ENCODE results near the gene ITGA6.

DNA sequence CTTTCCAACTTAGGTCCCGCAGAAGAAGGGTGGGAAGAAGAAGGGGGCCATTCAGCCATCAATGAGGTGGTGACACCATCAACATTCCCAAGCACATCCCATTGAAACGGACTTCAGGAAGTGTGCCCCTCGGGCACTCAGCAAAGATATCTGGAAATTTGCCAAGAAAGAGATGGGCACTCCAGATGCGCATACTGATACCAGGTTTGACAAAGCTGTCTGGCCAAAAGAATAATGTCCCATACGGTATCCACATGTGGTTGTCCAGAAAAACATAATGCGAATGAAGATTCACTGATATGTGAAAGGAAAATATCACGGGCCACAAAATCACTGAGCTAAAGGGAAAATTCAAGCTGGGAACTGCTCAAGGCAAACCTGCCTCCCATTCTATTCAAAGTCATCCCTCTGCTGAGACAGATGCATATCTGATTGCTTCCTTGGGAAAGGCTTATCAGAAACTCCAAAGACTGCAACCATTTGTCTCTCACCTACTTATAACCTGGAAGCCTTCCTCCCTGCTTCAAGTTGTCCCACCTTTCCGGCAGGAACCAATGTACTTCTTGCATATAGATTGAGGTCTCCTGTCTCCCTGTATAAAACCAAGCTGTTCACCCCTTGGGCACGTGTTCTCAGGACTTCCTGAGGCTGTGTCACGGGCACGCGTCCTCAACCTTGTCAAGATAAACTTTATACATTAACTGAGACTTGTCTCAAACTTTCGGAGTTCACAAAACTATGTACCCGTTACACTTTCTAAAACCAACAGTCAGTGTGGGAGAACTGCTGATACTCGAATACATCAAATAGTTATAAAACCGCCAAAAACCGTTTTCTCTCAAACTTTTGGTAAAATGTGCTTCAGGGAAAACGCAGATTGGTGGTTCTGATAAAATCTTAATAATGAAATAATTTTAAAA, 127.2 kb downstream of the ITGA6 start:
- TF ChIP-seq, protein P1, sequence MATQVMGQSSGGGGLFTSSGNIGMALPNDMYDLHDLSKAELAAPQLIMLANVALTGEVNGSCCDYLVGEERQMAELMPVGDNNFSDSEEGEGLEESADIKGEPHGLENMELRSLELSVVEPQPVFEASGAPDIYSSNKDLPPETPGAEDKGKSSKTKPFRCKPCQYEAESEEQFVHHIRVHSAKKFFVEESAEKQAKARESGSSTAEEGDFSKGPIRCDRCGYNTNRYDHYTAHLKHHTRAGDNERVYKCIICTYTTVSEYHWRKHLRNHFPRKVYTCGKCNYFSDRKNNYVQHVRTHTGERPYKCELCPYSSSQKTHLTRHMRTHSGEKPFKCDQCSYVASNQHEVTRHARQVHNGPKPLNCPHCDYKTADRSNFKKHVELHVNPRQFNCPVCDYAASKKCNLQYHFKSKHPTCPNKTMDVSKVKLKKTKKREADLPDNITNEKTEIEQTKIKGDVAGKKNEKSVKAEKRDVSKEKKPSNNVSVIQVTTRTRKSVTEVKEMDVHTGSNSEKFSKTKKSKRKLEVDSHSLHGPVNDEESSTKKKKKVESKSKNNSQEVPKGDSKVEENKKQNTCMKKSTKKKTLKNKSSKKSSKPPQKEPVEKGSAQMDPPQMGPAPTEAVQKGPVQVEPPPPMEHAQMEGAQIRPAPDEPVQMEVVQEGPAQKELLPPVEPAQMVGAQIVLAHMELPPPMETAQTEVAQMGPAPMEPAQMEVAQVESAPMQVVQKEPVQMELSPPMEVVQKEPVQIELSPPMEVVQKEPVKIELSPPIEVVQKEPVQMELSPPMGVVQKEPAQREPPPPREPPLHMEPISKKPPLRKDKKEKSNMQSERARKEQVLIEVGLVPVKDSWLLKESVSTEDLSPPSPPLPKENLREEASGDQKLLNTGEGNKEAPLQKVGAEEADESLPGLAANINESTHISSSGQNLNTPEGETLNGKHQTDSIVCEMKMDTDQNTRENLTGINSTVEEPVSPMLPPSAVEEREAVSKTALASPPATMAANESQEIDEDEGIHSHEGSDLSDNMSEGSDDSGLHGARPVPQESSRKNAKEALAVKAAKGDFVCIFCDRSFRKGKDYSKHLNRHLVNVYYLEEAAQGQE (IDR thresholded peaks at IDR 0.05; ENCODE audit: unreplicated experiment): no peak
- TF ChIP-seq, protein P2, sequence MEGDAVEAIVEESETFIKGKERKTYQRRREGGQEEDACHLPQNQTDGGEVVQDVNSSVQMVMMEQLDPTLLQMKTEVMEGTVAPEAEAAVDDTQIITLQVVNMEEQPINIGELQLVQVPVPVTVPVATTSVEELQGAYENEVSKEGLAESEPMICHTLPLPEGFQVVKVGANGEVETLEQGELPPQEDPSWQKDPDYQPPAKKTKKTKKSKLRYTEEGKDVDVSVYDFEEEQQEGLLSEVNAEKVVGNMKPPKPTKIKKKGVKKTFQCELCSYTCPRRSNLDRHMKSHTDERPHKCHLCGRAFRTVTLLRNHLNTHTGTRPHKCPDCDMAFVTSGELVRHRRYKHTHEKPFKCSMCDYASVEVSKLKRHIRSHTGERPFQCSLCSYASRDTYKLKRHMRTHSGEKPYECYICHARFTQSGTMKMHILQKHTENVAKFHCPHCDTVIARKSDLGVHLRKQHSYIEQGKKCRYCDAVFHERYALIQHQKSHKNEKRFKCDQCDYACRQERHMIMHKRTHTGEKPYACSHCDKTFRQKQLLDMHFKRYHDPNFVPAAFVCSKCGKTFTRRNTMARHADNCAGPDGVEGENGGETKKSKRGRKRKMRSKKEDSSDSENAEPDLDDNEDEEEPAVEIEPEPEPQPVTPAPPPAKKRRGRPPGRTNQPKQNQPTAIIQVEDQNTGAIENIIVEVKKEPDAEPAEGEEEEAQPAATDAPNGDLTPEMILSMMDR (conservative IDR thresholded peaks at IDR 0.05; ENCODE audit: low read depth in 2 of 2): no peak
- TF ChIP-seq POLR2AphosphoS5 (IDR thresholded peaks at IDR 0.05; ENCODE audit: low read depth) (no peak), EZH2 (IDR thresholded peaks at IDR 0.05; ENCODE audit: low read depth, unreplicated experiment) (no peak)

All from GM23338 (cell line).